Fibroblast of skin of right quadriceps (primary cell): ENCODE measurements around the gene OR5B17.
"Not testable (repeated sequence)": the region's sequence is repeated elsewhere in the genome, so short reads cannot be mapped to it uniquely, and the experiment has no call there.

Experiments used
- DNase-seq: peaks from one replicate; pipeline ENCODE4 v3.0.0-alpha.2; 2013

Gene OR5B17

DNA sequence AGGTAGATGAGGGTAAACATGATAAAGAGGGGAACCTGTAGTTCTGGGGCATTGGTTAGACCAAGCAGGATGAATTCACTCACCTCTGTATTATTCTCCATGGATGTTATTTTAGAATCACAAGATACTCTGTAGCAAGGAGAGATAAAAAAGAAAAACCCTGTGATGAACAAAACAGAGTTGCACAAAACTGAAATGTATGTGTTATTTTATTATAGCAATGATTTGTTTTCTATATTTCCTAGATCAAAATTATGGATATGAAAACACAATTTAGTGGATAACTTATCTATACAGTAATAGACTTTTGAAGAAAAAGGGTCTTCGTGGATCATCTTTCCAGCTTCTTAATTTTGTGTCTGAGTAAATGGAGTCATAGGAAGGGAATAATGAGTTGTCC lies at the start of gene OR5B17:
Gene OR5B17, minus strand, starts transcription at position 101 of the 400 bp plus-strand sequence. Its CDS starts 0 bp downstream, at position 101.
- DNase-seq = no peak

DNA sequence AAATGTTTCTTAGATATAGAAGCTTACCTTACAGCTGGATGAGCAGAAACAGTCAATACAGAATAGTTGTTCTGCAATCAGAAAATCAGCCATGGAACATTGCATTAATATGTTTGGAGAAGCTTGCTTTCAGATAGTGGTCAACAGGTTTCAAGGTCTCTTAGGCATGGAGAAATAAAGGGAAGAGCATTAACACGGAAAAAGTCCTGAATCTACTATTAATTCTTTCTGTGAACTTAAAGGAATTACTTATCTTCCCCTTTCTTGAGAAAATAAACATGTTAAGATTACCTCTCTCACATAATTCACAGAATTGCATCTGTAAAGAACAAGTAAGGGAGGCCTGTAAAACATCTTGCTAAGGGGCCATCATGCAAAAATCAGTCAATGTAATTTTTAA lies 47.9 kb upstream of the OR5B17 start, which contains the start of gene OR5B3:
Gene OR5B3, minus strand, starts transcription at position 101 of the 400 bp plus-strand sequence. CDS start 3,465 bp downstream, outside the sequence.
- DNase-seq = no peak

GRCh38 chr11:58399622-58400021 lies 40.8 kb upstream of the OR5B17 start:
- DNase-seq = not testable (repeated sequence)

GRCh38 chr11:58395581-58395980 lies 36.7 kb upstream of the OR5B17 start:
- peak; percentile 9 for DNase-seq

DNA sequence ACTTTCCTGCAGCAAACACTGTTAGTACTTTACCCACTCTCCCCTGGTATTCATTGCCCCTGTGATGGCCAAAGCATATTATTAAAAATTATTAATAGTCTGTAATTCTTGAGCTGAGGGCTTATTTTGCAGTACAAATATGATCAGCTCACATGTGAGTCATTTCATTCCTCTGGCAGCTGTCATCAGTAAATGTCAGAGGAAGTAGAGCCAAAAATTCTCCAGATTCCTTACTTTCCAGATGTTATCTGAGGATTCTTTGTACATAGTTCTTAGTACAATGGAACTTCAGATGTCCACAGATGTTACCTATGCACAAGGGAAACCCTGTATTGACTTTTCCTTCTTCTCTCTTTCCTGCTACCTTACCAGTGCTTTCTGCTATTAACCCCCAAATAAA lies 35.3 kb upstream of the OR5B17 start:
- DNase-seq = peak; percentile 54

DNA sequence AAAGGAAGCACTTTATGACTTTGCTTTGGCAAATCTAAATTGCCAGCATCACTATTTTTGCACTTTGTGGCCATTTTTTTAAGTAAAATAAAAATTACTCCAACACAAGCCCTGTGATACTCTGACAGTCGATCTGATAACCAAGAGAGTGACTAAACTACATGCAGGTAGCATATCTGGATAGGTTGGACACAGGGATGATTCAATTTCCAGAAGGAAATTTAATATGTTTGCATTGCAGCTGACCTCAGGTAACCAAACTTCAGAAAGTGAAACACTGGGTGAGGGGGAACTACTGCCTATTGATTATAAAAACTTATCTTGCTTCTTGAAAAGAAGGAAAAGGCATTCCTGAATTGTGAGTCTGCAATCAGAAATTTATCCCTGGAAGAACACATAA lies 33.9 kb upstream of the OR5B17 start:
- DNase-seq = no peak

DNA sequence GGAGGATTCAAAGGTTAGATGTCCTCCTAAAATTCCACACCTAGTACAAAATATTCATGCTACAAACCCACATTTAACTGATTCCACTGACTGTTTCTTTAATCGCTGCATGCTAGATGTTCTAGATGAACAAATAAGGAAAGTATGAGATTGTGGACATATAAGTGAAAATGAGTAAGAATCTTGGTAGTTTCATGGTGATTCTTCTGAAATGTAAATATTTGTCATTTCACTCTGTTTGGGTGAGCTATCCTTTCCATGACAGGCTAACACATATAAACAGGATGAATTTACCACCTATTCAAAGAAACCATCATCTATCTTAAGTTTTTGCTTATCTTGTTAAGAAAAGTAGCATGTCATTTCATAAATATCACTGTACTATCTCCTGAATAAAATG lies 33.0 kb upstream of the OR5B17 start:
- DNase-seq = peak; percentile 0

GRCh38 chr11:58390551-58391063 lies 31.7 kb upstream of the OR5B17 start:
- no peak for DNase-seq

DNA sequence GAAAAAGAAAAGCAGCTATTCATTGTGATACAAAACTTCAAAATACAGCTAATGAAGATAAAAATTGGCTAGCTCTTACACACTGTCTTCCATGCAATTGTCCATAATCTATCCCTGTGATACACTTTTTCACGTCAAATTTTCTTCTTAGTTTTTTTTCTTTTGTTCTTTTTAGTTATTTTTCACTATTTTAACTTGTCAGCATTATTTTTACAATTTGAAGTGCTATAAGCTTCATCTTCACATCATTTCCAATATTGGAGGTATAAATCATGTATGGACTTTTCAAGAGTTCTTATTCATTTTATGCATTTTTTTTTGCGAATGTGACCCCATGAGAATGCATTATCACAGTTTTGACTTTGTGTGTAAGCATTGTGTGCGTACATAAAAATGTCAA lies 4.1 kb downstream of the OR5B17 start:
- DNase-seq = no peak

GRCh38 chr11:58345204-58345603 lies 13.7 kb downstream of the OR5B17 start:
- no peak for DNase-seq

- peak; percentile 69 for DNase-seq
These were observed 24.2 kb downstream of the OR5B17 start for GRCh38 chr11:58334708-58335107.

- DNase-seq = peak; percentile 23
These were observed 28.0 kb downstream of the OR5B17 start for GRCh38 chr11:58330861-58331260.

GRCh38 chr11:58318532-58318931 lies 40.3 kb downstream of the OR5B17 start:
- DNase-seq = peak; percentile 25

DNA sequence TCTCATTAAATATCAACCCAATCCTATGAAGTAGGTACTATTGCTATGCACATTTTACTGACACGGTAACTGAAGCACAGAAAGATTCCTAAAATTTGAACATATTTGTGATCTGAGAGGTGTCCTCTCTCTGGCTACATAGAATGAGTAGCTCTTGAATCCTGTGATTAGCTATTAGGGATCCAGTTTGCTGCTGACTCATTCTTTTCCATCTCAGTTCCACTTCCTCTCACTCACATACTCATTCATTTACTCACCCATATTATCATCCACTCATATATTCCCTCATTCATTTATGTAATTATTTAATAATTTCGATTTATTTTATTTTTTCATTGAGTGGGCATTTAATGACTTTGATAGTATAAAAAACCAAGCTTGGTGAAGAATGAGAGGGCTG lies 42.7 kb downstream of the OR5B17 start:
- peak; percentile 20 for DNase-seq
